Epidermal melanocyte (primary cell): ENCODE data around the gene POLR2H.

Source experiments
- DNase-seq: peaks from one replicate; pipeline ENCODE4 v3.0.0; 2011; ENCODE audit warnings: low spot score; ENCODE audit not compliant: insufficient read length

Gene POLR2H

DNA sequence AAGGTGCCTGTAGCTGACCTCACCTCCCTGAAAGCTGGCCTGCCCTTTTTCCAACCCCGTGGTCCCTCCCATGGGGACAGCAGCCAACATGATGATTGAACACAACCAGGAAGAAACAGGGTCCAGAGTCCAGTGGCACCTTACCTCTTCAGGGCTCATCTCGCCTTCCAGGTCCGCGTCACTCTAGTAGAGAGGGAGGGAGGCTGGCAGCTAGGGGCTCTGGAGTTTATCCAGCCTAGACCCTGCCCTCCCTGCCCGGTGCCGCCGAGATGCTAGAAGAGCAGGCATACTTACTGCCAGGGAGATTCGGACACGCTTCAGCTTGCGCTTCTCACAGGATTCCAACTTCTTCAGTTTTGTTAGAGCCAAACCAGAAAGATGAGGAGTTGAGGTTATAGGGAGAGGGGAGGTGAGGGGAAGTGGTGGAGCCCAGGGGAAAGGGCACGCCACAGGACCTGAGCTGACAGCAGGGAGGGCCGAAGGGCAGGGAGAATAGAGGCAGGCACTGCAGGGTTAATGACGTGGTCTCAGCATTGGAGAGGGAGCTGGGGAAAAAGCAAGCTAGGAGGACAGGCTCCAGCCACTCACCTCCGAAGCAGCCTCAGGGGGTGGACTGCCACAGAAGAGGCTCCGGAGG, 9.2 kb upstream of the POLR2H start:
- no peak for DNase-seq

- DNase-seq, result no peak
These were observed 8.5 kb upstream of the POLR2H start for GRCh38 chr3:184352897-184353545.

DNA sequence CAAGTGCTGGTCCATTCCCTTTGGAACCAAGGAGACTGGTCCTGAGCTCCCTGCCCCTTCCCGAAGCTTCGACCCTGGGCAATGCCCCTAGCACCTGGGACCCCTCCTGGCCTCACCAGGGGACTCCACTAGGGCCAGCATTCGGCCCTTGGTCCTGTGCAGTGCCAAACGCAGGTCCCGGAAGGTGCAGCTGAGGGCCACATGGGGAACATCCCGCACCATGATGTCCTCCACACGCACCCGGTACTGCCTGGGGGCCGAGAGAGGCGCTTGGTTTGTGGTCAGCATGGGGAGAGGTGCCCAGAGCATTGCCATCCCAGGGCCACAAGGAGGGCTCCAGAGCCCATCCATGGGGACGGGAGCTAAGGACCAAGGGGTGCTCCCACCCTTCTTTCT, 8.0 kb upstream of the POLR2H start:
- DNase-seq, result no peak

DNA sequence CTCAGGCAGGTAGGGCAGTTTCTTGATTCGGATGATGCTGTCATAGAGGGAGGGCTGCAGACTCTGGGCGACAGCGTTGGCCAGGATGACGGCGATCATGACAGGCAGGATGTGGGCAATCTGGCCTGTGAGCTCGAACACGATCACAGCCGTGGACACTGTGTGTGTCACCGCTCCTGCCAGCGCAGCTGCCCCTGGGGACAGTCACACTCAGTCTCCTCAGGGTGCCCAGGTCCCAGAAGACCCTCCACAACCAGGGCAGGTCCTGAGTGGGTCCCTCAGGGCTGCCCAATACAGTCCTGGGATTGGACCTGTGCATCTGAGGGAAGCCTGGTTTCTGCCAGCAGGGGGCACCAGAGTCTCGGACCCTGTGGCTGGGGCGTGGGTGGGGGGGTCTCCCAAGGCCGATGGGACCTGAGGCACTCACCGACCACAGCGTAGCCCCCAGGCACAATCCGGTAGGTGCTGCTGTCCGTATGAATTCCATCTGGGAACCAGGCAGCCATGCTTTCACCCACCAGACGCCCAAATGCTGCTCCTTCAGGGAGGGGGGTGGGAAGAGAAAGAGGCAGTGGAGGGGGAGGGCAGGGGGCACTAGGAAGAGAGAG, 7.3 kb upstream of the POLR2H start:
- no peak for DNase-seq

GRCh38 chr3:184354754-184355153, 6.8 kb upstream of the POLR2H start:
- DNase-seq, result no peak

DNA sequence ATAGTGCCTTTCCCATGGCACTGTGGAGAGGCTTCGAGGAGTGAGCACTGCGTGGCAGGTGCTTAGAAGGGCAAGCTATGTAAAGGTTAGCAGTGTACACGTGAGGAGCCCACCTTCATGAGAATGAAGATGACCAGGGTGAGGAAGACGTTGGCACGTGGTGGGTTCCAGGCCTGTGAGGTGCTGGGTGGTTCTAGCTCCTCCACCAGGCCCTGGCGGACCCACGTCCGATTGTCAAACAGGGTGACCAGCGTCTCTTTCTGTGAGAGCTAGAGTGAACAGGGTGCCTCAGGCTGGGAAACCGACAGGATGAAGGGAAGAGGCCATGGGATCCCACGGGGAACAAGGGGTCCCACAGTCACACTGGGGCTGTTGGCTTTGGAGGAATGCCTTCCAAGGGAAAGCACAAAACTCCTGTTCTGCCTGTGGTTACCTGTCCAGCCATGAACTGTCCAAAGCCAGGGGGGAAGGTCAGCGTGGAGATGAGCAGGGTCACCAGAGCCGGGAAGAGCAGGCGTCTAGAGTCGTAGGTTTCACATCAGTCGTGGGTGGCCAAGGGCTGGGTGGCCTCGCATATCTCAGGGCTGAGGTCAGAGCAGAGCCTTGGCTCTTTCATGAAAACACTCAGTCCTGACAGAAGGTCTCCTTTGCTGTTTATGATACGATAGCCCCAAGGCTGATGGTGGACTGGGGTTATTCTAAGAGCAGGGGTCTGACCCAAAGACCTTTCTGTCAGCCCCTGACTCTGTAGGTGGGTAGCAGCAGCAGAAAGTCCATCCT, 6.1 kb upstream of the POLR2H start:
- no peak for DNase-seq

GRCh38 chr3:184357248-184358123, 4.0 kb upstream of the POLR2H start:
- DNase-seq, result no peak

DNA sequence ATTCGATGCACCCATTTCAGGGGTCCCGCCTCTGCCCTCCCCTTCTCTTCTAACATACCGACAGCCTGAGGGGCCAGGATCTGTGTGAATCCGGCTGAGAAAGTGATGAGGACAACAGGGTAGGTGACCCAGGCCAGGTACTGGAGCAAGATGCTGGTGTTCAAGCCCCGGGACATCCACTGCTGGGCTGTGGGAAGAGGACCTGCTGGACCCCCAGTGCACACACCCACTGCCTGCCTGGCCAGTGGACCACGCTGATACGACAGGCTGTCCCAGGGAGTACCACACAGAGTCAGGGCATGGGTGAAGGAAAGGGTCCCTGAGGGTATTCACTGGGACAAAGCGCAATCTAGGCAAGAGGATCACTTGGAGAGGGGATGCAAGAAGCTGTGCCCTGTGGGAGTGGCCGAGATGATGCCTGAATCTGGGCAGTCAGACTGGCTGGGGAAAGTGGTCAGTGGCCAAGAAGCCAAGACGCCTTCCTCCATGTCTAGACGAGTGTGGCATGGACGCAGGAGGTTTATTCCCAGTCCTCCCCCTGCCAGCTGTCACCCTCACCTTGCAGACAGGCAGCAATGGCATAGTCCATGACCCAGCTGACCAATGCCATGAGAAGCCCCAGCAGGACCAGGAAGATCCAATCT, 3.3 kb upstream of the POLR2H start:
- no peak for DNase-seq

GRCh38 chr3:184358921-184359350, 2.6 kb upstream of the POLR2H start:
- no peak for DNase-seq

GRCh38 chr3:184359610-184360009, 1.9 kb upstream of the POLR2H start:
- DNase-seq, result no peak

- no peak for DNase-seq
These were observed 1.2 kb upstream of the POLR2H start for GRCh38 chr3:184360070-184360928.

- no peak for DNase-seq
These were observed 480 bp upstream of the POLR2H start for GRCh38 chr3:184360929-184361531.

- no peak for DNase-seq
These were observed 590 bp downstream of the POLR2H start for GRCh38 chr3:184361932-184362667.

GRCh38 chr3:184362668-184363546, 1.4 kb downstream of the POLR2H start:
- peak; percentile 74 for DNase-seq

DNA sequence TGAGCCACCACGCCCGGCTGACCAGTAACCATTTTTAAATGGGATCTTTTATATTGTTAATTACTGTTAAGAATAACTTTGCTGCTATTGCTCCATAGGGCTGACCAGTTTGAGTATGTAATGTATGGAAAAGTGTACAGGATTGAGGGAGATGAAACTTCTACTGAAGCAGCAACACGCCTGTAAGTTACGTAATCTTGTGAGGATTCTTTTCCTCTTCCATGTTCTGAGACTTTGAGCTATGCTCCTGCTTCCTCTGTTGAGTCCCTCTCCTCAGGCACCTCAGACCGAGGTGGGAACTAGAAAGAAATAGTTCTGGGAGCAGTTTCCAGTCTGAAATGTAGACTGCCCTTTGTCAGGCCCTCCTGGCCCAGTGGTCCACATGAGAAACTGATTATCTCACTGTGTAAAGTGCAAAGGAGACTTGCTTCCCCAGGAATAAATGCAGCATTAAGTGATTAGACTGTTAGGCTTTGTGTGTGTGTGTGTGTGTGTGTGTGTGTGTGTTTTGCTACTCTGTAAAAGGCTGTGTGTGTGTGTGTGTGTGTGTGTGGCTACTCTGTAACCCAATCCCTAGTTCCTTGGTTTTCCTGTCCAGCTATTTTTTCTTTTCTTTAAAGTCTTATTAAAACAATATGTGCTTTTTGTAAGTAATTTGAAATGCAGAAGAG, 5.2 kb downstream of the POLR2H start:
- no peak for DNase-seq

DNA sequence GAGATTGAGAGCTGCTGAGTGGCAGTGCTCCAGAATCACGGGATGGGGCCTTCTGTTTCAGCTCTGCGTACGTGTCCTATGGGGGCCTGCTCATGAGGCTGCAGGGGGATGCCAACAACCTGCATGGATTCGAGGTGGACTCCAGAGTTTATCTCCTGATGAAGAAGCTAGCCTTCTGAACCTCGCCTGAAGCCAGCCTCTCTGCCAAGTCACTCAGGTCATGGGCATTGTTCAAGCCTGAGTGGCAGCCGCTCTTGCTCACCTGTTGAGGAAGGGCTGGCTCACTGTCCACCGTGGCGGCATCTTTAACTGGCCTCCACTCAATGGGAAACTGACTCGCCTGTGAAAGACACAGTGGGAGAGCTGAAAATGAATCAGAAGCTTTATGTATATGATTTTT, 6.6 kb downstream of the POLR2H start:
- DNase-seq, result no peak

GRCh38 chr3:184368586-184369183, 7.2 kb downstream of the POLR2H start:
- no peak for DNase-seq
